Suprapubic skin (tissue), 4 donors: Measurements from ENCODE around the gene HOXC5.

Source experiments
- POLR2A ChIP-seq, 2 donors: fragments of 450-650 bp; IDR thresholded peaks; one replicate each; pipeline ENCODE4 v1.6.1; 2017; ENCODE audit warnings: antibody characterized with exemption in 2 of 2, mild to moderate bottlenecking in 2 of 2, moderate library complexity in 2 of 2
- POLR2AphosphoS5 ChIP-seq, 3 donors: sonication (generic); formaldehyde crosslinking; IDR thresholded peaks; one replicate each; pipeline ENCODE4 v1.6.1; 2017; ENCODE audit warnings: antibody characterized with exemption in 3 of 3
- TF ChIP-seq, protein P1 (sequence below), 2 donors: fragments of 200-600 bp in 1 of 2; fragments of 450-650 bp in 1 of 2; sonication (generic) in 1 of 2; IDR thresholded peaks; one replicate each; pipeline ENCODE4 v1.5.1; 2016 to 2019; ENCODE audit warnings: antibody characterized with exemption in 2 of 2, mild to moderate bottlenecking in 1 of 2, moderate library complexity in 1 of 2

GRCh38 chr12:54018468-54018984 lies 14.3 kb upstream of the HOXC5 start:
- TF ChIP-seq, protein P1, sequence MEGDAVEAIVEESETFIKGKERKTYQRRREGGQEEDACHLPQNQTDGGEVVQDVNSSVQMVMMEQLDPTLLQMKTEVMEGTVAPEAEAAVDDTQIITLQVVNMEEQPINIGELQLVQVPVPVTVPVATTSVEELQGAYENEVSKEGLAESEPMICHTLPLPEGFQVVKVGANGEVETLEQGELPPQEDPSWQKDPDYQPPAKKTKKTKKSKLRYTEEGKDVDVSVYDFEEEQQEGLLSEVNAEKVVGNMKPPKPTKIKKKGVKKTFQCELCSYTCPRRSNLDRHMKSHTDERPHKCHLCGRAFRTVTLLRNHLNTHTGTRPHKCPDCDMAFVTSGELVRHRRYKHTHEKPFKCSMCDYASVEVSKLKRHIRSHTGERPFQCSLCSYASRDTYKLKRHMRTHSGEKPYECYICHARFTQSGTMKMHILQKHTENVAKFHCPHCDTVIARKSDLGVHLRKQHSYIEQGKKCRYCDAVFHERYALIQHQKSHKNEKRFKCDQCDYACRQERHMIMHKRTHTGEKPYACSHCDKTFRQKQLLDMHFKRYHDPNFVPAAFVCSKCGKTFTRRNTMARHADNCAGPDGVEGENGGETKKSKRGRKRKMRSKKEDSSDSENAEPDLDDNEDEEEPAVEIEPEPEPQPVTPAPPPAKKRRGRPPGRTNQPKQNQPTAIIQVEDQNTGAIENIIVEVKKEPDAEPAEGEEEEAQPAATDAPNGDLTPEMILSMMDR (IDR thresholded peaks at IDR 0.05), result no peak
- TF ChIP-seq POLR2AphosphoS5 (IDR thresholded peaks at IDR 0.05) (no peak), POLR2A (IDR thresholded peaks at IDR 0.05) (no peak)
